Choroid plexus epithelial cell (primary cell): Measurements from ENCODE around the gene DDX54.

ENCODE experiments used
- DNase-seq: peaks from one replicate; pipeline ENCODE4 v3.0.0-alpha.2; 2010; ENCODE audit warnings: low read depth
- H3K4me3 ChIP-seq: 2 replicates; pipeline ENCODE4 v1.5.1; 2011; ENCODE audit warnings: low read depth, mild to moderate bottlenecking, control low read depth, low read length, moderate library complexity
- CTCF ChIP-seq: conservative IDR thresholded peaks from 2 replicates; pipeline ENCODE4 v1.5.1; 2011; ENCODE audit warnings: low read depth, mild to moderate bottlenecking, control low read depth, inconsistent platforms, low read length, moderate library complexity

DDX54 gene

GRCh38 chr12:113109872-113110599, 75.2 kb downstream of the DDX54 start:
- DNase-seq = no peak
- H3K4me3 ChIP-seq = no peak overlapping the region
- TF ChIP-seq CTCF = no peak

DNA sequence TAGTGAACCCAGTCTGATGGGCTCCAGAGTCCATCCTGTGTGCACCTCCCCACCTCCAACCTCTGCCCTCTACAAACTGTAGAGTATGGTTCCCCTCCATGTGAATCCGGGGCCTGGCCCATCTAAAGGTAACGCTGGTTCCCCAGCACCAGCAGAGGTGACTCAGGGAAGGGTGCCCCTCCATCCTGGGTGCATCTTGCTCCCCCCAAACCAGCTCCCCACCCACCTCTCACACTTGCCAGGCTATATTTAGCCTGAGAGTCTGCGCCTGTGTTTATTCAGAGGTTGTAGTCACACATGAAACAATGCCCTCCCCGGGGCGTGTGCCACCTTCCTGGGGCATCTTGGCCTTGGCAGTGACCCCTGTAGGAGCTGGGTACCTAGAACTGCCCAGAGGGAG, 75.9 kb downstream of the DDX54 start:
- TF ChIP-seq CTCF = no peak
- DNase-seq = no peak
- H3K4me3 ChIP-seq = no peak overlapping the region

DNA sequence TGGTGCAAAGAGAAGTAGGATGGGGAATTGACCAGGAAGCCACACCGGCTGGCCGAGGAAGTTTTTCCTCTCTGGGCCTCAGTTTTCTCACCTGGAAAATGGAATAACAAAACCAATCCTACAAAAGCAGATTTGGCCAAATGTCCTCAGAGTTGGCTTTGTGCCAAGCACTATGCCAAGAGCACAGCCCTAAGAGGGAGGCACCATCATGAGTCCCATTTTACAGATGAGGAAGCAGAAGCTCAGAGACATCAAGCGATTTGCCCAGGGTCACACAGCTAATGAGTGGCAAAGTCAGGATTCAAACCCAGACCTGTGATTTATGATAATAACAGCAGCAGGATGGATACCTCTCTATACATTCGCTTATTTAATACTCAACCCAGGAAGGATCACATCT, 77.0 kb downstream of the DDX54 start:
- no peak for DNase-seq
- H3K4me3 ChIP-seq = no peak overlapping the region
- TF ChIP-seq CTCF = no peak
